Ovary (tissue), 3 donors: Measurements from ENCODE around the gene FNBP1.
"Not testable (repeated sequence)": the region's sequence is repeated elsewhere in the genome, so short reads cannot be mapped to it uniquely, and the experiment has no call there.

Experiments used
- EP300 ChIP-seq: sonication (generic); formaldehyde crosslinking; IDR thresholded peaks from one replicate; pipeline ENCODE4 v1.6.1; 2017; ENCODE audit warnings: antibody characterized with exemption
- POLR2A ChIP-seq: fragments of 450-650 bp; IDR thresholded peaks from one replicate; pipeline ENCODE4 v1.6.1; 2017; ENCODE audit warnings: antibody characterized with exemption, mild to moderate bottlenecking, moderate library complexity
- TF ChIP-seq, protein P1 (sequence below), 3 donors: fragments of 450-650 bp in 2 of 3; fragments of 200-600 bp in 1 of 3; IDR thresholded peaks; one replicate each; pipeline versions ENCODE4 v1.5.1 to v1.8.0; 2016 to 2022; ENCODE audit warnings: antibody characterized with exemption in 3 of 3, mild to moderate bottlenecking in 1 of 3
- donor health status: DM: no; HTN: no; CAD: no.

DNA sequence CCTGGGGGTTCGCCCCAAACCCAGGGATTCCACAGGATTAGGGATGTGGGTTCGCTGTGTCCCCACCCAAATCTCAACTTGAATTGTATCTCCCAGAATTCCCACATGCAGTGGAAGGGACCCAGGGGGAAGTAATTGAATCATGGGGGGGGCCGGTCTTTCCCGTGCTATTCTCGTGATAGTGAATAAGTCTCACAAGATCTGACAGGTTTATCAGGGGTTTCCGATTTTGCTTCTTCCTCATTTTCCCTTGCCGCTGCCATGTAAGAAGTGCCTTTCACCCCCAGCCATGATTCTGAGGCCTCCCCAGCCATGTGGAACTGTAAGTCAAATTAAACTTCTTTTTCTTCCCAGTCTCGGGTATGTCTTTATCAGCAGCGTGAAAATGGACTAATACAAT is 58.4 kb downstream of the FNBP1 start:
- TF ChIP-seq, protein P1, sequence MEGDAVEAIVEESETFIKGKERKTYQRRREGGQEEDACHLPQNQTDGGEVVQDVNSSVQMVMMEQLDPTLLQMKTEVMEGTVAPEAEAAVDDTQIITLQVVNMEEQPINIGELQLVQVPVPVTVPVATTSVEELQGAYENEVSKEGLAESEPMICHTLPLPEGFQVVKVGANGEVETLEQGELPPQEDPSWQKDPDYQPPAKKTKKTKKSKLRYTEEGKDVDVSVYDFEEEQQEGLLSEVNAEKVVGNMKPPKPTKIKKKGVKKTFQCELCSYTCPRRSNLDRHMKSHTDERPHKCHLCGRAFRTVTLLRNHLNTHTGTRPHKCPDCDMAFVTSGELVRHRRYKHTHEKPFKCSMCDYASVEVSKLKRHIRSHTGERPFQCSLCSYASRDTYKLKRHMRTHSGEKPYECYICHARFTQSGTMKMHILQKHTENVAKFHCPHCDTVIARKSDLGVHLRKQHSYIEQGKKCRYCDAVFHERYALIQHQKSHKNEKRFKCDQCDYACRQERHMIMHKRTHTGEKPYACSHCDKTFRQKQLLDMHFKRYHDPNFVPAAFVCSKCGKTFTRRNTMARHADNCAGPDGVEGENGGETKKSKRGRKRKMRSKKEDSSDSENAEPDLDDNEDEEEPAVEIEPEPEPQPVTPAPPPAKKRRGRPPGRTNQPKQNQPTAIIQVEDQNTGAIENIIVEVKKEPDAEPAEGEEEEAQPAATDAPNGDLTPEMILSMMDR (IDR thresholded peaks at IDR 0.05) = not testable (repeated sequence)
- TF ChIP-seq POLR2A, EP300: not testable (repeated sequence)
